HG02798 (cell line): ENCODE measurements around the gene MCOLN3.
A peak's percentile ranks its signal among the peaks of the same experiment; 100 is the strongest.
"Not testable (repeated sequence)": the region's sequence is repeated elsewhere in the genome, so short reads cannot be mapped to it uniquely, and the experiment has no call there.

Experiments
- ATAC-seq: cut with Tn5 transposase; IDR thresholded peaks from one replicate; pipeline ENCODE4 v1.9.1; 2021; ENCODE audit warnings: mild to moderate bottlenecking; ENCODE audit not compliant: unreplicated experiment, poor library complexity

Gene MCOLN3

DNA sequence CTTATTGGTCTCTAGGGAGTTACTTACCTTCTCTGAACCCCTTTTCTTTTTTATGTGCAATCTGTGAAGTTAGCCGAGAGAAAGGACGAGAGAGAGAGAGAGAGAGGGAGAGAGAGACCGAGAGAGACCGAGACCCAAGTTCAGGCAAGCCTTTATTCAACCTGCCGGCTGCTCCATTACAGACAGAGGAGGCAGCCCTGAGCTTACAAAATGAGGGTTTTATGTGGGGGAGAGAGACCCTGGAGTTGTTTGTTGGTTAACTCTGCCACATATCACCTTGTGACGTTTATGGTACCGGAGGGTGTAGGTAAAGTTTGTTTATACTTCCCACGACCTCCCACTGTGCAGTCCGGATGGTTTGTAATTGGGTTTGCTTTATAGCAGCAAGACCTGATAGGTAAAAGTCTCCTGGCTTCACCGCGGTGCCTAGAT lies 1.5 kb upstream of the MCOLN3 start:
- ATAC-seq: no peak

- ATAC-seq: peak; percentile 53
Measured at GRCh38 chr1:85047472-85048295, 616 bp downstream of the MCOLN3 start.

DNA sequence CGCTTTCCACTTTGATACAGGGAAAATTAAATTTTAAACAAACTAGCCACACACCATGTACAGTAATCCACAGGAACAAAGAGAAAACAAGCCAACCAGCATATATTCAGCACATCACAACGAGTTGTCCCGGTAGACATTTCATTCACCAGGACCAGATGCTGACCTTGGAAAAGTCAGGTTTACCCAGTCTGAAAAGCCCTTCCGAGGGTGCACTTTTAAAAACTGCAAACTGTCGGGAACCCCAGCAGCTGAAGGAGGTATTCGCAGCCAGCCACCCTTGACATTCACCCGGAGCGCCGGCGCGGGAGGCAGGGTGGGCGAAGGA lies 1.2 kb downstream of the MCOLN3 start:
- no peak for ATAC-seq

- no peak for ATAC-seq
Measured at GRCh38 chr1:85042413-85042812, 5.9 kb downstream of the MCOLN3 start.

DNA sequence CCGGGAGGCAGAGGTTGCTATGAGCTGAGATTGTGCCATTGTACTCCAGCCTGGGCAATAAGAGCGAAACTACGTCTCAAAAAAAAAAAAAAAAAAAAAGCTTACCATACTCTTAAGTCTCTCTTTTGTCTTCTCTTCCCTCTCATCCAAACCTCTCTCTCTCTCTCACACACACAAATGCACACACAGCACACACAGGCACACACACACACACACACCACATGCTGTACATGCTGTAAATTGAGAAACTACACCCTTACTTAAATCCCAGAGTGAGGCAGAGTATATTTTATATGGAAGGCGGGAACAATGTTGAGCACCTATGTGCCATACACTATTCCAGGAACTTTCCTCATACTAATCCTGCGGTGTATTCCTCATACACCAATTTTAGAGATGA lies 6.5 kb downstream of the MCOLN3 start:
- ATAC-seq: no peak

- ATAC-seq: no peak
Measured at GRCh38 chr1:85033221-85033620, 15.1 kb downstream of the MCOLN3 start.

GRCh38 chr1:85030536-85030935 lies 17.8 kb downstream of the MCOLN3 start:
- ATAC-seq: no peak

DNA sequence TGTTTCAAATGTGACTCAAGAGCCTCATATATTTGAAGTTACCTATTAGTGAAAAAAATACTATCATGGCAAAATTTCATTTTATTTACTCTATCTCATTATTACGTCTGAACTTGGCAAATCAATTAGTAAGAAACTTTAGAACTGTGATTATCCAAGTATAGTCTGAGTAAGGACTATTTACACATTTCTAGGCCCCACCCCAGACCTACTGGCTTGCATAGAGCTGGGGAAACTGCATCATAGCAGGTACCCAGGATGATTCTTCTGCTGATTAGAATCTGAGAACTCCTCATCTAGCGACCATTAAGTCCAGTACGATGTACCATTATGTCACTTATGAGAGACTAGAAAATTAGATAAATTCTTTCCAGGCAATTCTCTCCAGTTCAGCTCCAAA lies 20.1 kb downstream of the MCOLN3 start:
- peak; percentile 2 for ATAC-seq

DNA sequence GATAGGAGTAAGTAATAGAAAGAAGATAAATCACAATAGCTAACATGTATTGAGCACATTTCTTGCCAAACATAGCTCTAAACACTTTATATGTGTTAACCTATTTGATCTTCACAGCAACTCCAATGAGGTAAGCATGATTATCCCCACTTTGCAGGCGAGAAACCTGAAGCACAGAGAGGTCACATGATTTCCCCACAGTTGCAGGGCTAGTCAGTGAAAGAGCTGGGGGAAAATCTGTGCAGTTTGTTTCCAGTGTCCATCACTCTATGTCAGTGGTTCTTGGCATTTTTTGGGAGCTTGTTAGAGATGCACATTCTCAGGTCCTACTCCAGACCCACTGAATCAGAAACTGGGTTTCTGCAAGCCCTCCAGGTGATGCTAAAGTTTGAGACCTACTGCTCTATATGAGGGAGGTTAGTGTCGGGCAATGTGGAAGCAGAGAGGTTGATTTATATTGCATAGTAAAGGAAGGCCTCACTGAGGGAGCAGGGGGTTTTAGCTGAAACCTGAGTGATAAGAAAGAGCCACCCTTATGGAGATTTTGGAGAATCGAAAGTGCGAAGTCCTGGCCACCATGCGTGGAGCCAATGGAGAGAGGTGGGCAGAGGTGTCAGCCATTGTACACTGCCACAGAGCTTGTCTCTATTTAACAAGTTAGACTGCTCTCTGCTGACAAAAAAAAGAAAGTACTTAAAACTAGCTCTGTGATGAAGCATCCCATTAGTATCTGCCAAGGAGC lies 20.9 kb downstream of the MCOLN3 start:
- ATAC-seq: peak; percentile 92

GRCh38 chr1:85025940-85026339 lies 22.4 kb downstream of the MCOLN3 start:
- ATAC-seq: no peak

DNA sequence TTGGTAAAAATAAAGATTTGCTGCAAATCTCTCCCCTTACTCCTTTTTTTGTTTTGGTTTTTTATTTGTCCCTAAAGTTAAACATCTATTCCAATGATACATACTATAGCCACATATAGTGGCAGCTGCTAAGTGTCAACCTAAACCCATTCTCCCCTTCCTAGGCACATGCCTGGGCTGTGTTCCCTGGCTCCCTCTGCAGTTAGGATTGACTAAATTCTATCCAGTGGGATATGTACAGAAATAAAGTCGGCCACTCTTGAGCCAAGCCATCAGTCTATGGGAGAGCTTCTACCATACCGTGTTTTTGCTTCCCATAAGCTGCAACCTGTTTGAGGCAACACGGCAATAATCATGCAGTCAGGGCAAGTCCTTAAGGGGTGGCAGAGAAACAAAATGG lies 23.6 kb downstream of the MCOLN3 start:
- ATAC-seq: no peak

DNA sequence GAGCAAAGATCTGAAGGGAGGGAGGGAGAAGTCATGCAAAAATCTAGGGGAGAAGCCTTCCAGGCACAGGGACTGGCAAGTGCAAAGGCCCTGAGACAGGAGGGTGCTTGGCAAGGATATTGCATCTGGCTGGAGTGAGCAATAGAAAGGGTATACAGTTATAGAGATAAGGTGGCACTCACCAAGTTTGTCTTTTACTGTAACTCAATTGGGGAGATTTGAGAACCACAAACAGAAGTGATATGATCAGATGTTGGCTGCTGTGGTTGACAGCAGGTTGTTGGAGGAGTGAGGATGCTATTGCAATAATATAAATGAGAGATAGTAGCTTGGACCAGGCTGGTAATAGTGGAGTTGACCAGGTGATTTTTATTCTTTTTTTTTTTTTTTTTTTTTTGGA lies 25.6 kb downstream of the MCOLN3 start:
- ATAC-seq: no peak

GRCh38 chr1:85019994-85020393 lies 28.3 kb downstream of the MCOLN3 start:
- no peak for ATAC-seq

- ATAC-seq: no peak
Measured at GRCh38 chr1:85015826-85016225, 32.5 kb downstream of the MCOLN3 start.

DNA sequence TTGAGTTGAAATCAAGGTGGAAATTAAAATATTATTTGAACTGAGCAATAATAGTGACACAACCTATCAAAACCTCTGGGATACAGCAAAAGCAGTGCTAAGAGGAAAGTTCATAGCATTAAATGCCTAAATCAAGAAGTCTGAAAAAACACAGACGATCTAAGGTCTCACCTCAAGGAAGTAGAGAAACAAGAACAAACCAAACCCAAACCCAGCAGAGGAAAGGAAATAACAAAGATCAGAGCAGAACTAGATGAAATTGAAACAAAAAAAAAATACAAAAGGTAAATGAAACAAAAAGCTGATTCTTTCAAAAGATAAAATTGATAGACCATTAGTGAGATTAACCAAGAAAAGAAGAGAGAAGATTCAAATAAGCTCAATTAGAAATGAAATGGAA lies 42.7 kb downstream of the MCOLN3 start:
- not testable (repeated sequence) for ATAC-seq

DNA sequence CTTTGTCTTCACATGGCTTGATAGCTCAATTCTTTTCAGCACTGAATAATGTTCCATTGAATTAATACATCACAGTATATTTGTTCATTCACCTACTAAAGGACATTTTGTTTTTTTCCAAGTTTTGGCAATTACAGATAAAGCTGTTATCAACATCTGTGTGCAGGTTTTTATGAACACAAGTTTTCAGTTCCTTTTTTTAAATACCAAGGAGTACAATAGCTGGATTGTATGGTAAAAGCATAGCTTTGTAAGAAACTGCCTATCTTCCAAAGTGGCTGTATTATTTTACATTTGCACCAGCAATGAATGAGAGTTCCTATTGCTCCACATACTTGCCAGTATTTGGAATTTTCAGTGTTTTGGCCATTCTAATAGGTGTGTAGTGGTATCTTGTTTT lies 46.6 kb downstream of the MCOLN3 start:
- ATAC-seq: no peak

DNA sequence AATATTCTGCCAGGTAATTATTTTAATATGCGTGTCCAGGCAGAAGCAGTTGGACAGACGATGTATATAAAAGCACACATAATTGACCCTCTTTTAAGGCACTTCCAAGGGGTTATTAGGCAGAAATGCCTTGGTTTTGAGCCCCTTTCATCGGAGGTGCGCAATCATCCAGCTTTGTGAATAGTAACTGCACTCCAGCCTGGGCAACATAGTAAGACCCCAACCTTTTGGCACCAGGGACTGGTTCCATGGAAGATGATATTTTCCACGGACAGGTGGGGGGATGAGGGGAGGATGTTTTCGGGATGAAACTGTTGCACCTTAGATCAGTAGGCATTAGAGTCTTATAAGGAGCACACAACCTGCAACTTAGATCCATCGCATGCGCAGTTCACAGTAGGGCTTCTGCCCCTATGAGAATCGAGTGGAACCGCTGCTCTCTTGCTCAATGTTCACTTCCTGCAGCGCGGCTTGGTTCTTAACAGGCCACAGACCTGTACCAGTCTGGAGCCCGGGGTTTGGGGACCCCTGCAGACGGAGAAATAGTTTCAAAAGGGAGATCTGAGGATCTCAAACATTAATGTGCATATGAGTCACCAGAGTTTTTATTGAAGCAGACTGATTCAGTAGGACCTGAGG lies 49.5 kb downstream of the MCOLN3 start:
- peak; percentile 20 for ATAC-seq

DNA sequence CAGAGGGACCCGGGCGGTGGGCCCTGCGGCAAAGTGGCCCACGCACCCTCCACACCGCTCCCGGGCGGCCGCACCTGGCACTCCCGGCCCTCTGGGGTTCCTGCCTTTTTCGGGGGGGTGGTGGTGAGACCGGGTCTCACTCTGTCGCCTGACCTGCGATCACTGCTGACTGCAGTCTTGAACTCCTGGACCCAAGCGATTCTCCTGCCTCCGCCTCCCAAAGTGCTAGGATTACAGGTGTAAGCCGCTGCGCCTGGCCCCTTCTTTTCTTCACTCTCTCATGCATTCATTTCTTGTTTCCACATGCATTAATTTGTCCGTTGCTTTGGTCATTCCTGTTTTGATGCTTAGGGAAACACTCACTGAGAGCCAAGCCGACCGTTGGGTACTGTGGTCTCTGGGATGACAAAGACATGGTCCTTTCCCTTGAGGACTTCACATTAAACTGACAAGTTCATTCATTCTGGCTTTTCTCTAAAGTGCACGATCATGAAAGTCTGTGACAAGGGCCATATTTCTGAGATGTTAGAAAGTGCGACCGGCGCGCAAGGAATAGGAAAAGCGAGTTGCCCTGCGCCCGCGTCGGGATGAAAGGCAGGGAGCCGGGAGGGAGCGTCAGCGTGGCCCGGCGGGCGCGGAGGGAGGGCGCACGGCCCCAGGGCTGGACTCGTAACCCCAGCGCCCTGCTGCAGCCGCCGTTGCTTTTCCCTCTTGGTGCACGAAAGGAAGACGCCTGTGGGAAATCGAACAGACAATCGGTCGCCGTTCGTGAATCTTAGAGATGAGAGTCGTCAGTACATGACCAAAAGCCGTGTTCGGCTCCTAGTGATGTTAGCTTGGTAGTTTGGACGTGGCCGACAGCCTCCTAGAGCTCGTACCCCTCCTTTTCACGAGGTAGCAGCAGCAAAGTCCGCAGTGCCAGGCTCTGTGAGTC lies 50.4 kb downstream of the MCOLN3 start:
- ATAC-seq: peak; percentile 4

DNA sequence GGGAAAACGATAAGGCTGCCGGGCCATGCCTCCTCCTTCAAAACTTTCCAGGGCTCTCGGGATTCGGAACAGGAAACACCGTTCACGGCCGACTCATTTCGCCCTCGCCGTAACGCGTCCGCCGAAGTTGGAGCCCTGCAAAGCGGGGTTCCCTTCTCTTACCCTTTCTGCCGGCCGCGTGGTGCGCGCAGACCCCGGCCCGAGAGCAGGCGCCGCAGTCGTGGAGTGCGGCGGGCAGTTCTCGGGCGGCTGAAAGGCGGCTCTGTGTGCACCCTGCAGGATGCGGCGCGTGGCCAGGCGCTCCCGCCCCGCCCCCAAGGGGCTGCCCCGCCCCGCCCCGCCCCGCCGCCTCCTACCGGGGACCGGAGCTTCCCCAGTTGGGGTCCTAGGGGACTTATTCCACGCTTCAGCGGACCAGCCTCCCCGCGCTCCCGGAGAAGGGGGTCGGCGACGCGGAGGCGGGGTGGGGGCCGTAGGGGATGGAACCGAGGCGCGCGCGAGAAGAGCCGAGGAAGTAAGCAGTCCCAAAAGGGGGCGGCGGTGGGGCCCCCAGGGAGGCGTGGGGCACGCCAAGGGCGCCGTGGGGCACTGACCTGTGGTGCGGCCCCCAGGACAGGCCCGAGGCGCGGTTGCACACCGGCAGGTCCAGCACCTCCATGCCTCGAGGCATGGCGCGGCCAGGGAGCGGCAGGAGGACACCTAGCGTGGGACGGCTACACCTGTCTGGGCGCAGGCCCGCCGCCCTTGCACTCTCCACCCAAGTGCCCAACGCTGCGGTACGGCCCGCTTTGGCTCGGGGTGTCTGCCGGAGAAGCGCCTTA lies 51.2 kb downstream of the MCOLN3 start, which contains the start of gene MCOLN2:
MCOLN2 (minus strand) TSS at position 268 of the 821 bp plus-strand sequence; CDS start at position 27, 241 bp downstream.
- ATAC-seq: peak; percentile 60
